Natural killer cell treated with Interleukin-12 subunit alpha and Interleukin-12 subunit beta and Interleukin-15 and Interleukin-18, amount 100 ng/mL, for 72 hours (primary cell): ENCODE measurements around the gene RAB12. TPM values are rescaled to one million over a fixed set of nuclear protein-coding genes. Genes with fewer than 3 reads are reported as not detected.
"Not testable (repeated sequence)": the region's sequence is repeated elsewhere in the genome, so short reads cannot be mapped to it uniquely, and the experiment has no call there.

Source experiments
- ATAC-seq, 2 donors: fragments of 150-1000 bp; cut with Tn5 transposase in 1 of 2; sonication (Bioruptor Pico), chemical (Tn5 transposase) in 1 of 2; 2 replicates each; pipeline ENCODE4 v1.10.0; 2021
- DNase-seq: peaks from one replicate; pipeline ENCODE4 v3.0.0; 2022; ENCODE audit warnings: low spot score
- H3K27ac Mint-ChIP-seq, 2 donors: 1 replicate in 1 of 2; 2 replicates in 1 of 2; pipeline ENCODE4 v1.8.0; 2022; ENCODE audit warnings: mixed read lengths in 2 of 2, mild to moderate bottlenecking in 1 of 2, moderate library complexity in 1 of 2
- H3K27me3 Mint-ChIP-seq, 2 donors: 1 replicate in 1 of 2; 2 replicates in 1 of 2; pipeline ENCODE4 v1.8.0; 2022; ENCODE audit warnings: mixed read lengths in 2 of 2
- H3K36me3 Mint-ChIP-seq: one replicate; pipeline ENCODE4 v1.8.0; 2022; ENCODE audit warnings: mixed read lengths
- H3K4me1 Mint-ChIP-seq, 2 donors: 1 replicate in 1 of 2; 2 replicates in 1 of 2; pipeline ENCODE4 v1.8.0; 2022; ENCODE audit warnings: low read depth in 2 of 2, mixed read lengths in 2 of 2, mild to moderate bottlenecking in 1 of 2
- H3K4me3 Mint-ChIP-seq: one replicate; pipeline ENCODE4 v1.8.0; 2022; ENCODE audit warnings: mixed read lengths
- H3K9me3 Mint-ChIP-seq: 2 replicates; pipeline ENCODE4 v1.8.0; 2022; ENCODE audit warnings: mixed read lengths
- total RNA-seq, 2 donors: library from RNA; stranded (reverse); gene quantifications; one replicate each; pipeline ENCODE4 v1.2.3, GENCODE V29; 2022

Gene RAB12
- total RNA-seq, 2 donors from 2014 or later = 19.1 to 33.0 TPM

DNA sequence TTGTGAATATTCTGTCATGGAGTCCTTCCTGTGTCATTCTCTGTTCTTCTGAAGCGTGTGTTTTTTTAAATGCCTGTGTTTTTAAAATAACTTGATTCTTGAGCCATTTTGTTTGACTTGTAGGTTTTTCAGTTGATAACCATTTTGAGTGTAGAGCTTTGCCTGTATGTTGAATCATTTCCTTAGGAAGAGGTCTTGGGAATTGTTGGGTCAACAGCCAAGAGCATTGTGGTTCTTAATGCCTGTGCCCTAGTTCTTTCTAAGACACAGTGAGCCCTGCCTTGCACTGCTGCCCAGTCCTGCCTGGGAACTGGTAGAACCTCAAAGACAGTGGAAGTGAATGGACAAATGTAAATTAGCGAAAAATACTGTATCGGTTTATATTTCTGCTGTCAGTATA, 25.9 kb downstream of the RAB12 start:
- no peak for ATAC-seq
- H3K4me3 Mint-ChIP-seq = no peak overlapping the region
- no peaks in the 10 kb centered on the region for H3K9me3 Mint-ChIP-seq
- H3K27me3 Mint-ChIP-seq = no peaks in the 10 kb centered on the region
- H3K4me1 Mint-ChIP-seq = peaks cover 10 to 20% of the 10 kb centered on the region in 2 donors
- H3K36me3 Mint-ChIP-seq = peaks cover 19% of the 10 kb centered on the region
- no peak overlapping the region for H3K27ac Mint-ChIP-seq
- DNase-seq = no peak

DNA sequence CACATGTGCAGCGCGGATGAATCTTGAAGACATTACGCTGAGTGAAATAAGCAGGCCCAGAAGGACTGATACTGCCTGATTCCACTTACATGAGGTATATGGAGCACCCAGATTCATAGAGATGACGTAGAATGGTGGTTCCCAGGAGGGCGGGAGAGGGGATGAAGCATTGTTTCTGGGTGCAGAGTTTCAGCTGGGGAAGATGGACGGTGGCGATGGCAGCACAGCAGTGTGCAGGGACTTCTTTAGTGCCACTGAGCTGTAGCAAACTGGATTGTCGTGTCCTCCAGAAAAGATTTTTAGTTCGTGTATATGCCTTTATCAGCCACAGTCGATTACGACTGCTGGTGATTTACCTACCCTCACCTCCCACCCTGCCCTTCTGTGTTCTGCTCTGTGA, 30.5 kb downstream of the RAB12 start:
- H3K4me3 Mint-ChIP-seq = no peak overlapping the region
- no peak for DNase-seq
- no peaks in the 10 kb centered on the region for H3K27me3 Mint-ChIP-seq
- no peak for ATAC-seq
- H3K4me1 Mint-ChIP-seq = peaks cover 5% of the 10 kb centered on the region in 2 donors
- H3K9me3 Mint-ChIP-seq = no peaks in the 10 kb centered on the region
- H3K36me3 Mint-ChIP-seq = peaks cover 26% of the 10 kb centered on the region
- no peak overlapping the region for H3K27ac Mint-ChIP-seq

DNA sequence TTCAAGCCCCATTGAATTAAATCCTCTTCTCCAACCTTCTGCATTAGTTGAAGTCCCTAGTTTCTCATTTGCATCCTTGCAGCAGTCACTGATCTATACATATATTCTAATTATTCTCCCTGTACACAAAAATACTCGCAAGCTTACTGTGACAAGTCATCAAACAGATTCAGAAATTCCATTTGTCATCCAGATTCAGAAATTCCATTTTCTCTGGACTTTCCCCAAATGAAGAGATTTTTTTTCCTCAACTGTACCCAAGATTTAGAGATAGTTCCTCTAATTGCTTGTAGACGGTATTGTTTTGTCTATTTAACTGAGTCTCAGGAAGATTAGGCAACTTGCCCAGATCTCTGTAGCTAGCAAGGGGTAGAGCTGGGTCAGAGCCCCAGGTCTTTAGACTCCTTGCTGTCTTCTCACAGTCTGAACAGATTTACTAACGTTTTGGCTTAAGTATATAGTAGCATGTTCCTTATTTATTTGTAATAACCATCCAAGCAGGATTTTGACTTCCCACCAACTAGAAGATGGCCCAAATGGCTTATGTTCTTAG, 34.2 kb downstream of the RAB12 start:
- ATAC-seq (no peak), DNase-seq (no peak)
- H3K4me3 Mint-ChIP-seq = no peak overlapping the region
- H3K9me3 Mint-ChIP-seq = no peaks in the 10 kb centered on the region
- H3K4me1 Mint-ChIP-seq = no peaks in the 10 kb centered on the region
- peaks cover 3 to 8% of the 10 kb centered on the region in 2 donors for H3K27me3 Mint-ChIP-seq
- no peak overlapping the region for H3K27ac Mint-ChIP-seq
- peaks cover 15% of the 10 kb centered on the region for H3K36me3 Mint-ChIP-seq

DNA sequence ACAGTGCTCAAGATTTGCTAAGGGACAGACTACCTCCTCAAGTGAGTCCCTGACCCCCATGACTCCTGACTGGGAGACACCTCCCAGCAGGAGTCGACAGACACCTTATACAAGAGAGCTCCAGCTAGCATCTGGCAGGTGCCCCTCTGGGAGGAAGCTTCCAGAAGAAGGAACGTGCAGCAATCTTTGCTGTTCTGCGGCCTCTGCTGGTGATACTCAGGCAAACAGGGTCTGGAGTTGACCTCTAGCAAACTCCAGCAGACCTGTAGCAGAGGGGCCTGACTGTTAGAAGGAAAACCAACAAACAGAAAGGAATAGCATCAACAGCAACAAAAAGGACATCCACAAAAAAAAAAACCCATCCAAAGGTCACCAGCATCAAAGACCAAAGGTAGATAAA, 38.1 kb downstream of the RAB12 start:
- H3K4me3 Mint-ChIP-seq, ATAC-seq, H3K9me3 Mint-ChIP-seq, H3K4me1 Mint-ChIP-seq, DNase-seq, H3K27ac Mint-ChIP-seq, H3K36me3 Mint-ChIP-seq: not testable (repeated sequence)
- peaks cover 17 to 32% of the 10 kb centered on the region in 2 donors for H3K27me3 Mint-ChIP-seq

DNA sequence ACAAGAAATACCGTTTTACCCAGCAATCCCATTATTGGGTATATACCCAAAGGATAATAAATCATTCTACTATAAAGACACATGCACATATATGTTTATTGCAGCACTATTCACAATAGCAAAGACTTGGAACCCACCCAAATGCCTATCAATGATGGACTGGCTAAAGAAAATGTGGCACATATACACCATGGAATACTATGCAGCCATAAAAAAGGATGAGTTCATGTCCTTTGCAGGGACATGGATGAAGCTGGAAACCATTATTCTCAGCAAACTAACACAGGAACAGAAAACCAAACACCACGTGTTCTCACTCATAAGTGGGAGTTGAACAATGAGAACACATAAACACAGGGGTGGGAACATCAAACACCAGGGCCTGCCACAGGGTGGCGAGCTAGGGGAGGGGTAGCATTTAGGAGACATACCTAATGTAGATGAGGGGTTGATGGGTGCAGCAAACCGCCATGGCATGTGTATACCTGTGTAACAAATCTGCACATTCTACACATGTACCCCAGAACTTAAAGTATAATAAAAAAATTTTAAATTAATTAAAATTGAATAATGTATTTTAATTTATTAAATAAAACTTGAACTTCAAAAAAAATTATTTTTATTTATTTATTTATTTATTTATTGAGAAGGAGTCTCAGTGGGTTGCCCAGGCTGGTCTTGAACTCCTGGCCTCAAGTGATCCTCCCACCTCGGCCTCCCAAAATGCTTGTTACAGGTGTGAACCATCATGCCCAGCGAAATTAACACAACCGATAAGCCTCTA, 42.4 kb downstream of the RAB12 start:
- H3K9me3 Mint-ChIP-seq, H3K36me3 Mint-ChIP-seq, H3K4me3 Mint-ChIP-seq, ATAC-seq, H3K4me1 Mint-ChIP-seq, DNase-seq, H3K27ac Mint-ChIP-seq: not testable (repeated sequence)
- peaks cover 26 to 53% of the 10 kb centered on the region in 2 donors for H3K27me3 Mint-ChIP-seq

DNA sequence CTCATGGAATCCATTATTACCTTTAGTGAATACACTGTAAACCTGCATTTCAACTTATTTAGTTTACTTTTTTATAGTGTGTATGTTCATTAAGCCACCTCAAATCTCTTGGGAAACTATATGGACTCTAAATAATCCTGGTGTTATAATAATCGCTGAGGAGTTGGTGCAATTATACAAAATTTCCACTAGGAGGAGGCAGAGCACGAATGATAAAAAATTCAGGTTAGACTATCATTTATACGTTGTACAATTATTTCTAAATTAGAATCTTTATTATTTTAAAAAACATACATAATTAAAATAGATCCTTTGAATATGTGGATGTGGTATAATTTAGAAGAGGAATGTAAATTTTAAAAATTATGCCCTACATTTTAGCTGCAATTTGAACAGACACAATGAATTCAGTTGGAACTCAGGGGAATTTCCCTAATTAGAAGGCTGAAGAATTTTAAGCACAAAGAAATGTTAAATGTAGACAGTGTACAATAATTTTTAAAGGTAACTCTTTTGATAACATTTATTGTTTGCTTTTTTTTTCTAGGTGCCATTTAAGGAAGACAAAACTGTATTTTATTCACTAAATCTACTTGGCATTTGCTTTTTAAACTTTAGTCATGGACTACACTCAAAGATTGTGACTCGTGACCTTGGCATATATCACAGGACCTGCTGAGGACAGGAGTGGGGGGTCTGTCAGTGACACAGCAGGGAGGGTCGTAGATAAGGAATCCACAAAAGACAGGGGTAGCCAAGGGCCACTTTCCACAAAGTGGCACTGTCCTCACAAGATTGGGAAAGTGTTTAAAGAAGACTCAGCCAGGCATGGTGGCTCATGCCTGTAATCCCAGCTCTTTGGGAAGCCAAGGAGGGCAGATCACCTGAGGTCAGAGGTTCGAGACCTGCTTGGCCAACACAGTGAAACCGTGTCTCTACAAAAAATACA, 45.5 kb downstream of the RAB12 start:
- Mint-ChIP-seq H3K27ac (no peak overlapping the region), H3K36me3 (no peaks in the 10 kb centered on the region), H3K4me1 (no peaks in the 10 kb centered on the region), H3K27me3 (peaks cover 20 to 39% of the 10 kb centered on the region in 2 donors), H3K4me3 (no peak overlapping the region), H3K9me3 (no peaks in the 10 kb centered on the region)
- ATAC-seq (no peak), DNase-seq (no peak)

DNA sequence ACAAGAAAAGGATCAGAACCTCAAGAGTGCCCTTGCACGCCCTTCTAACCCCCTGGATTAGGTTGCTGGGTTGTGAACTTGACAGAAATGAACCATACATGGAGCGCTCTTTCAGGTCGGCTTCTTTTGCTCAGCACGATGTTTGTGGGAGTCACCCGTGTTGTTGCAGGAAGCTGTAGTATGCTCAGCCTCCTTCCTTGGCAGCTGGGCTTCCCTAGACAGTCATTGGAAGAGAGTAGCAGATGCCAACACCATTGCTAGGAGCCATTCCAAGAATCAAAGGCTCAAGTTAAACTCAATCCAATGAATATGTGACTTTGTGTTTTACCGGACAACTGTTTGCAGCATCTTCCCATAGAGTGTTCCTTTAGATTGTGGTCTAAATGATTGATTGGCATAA, 47.0 kb downstream of the RAB12 start:
- Mint-ChIP-seq H3K4me3 (no peak overlapping the region), H3K36me3 (no peaks in the 10 kb centered on the region), H3K9me3 (no peaks in the 10 kb centered on the region), H3K27me3 (peaks cover 10 to 32% of the 10 kb centered on the region in 2 donors), H3K4me1 (no peaks in the 10 kb centered on the region), H3K27ac (no peak overlapping the region)
- ATAC-seq (no peak), DNase-seq (no peak)

DNA sequence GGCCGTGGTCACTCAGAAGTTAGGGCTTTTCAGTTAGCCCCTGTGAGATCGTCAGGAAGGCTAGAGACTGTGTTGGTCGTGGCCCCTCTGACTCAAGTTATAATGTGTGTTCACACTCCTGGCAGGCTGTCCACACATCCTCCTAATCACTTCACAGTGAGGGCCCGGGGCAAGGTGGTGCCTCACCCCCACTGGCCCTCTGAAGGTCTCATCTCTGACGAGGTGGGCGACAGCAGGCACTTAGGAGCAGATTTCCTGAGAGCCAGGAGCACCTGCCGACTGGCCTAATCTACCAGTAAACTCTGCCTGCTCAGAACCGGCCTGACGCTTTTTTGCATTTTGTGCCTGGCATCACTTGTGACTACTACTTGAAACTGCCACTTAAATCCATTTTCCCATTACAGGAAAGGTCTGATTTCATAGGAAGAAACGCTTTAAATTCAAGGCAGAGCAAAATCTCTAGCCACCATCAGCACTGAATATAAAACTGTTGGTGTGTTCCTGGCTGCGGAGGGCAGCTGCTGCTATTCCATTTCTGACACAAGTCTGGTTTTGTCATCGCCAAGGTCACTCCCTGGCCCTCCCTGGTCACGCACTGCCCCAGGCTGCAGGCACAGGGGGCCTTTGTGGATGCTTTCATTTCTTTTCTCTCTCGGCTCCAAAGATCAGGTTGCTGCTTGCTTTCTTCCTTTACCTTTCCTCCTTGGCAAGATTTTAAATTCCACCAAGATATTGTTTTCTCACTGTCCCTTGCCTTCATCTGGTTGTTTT, 48.0 kb downstream of the RAB12 start:
- ATAC-seq (no peak), DNase-seq (no peak)
- Mint-ChIP-seq H3K4me3 (no peak overlapping the region), H3K4me1 (no peaks in the 10 kb centered on the region), H3K27ac (no peak overlapping the region), H3K27me3 (peaks cover 10 to 35% of the 10 kb centered on the region in 2 donors), H3K36me3 (no peaks in the 10 kb centered on the region), H3K9me3 (no peaks in the 10 kb centered on the region)

DNA sequence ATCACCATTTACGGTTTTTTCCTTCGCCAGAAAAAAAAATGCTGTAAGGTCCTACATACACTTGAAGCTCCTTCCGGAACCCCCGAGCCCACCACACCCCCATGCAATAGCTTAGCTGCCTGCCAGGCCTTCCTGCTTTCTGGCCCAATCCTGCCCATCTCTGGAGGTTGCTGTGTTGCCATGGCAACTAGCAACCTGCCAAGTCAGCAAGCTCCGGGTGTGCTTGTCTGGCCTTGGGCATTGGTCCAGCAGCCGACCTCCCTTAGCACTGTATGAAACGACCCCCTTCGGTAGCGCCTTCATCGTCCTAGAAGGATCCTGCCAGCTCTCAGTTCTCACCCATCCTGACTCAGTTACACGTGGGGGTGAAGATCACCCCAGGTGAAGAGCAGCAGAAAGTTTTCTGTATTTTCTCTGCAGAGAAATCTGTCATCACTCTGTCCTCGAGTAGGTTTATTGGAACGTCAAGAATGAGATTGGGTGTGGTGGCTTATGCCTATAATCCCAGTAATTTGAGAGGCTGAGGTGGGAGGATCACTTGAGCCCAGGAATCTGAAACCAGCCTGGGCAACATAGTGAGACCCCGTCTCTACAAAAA, 48.7 kb downstream of the RAB12 start:
- Mint-ChIP-seq H3K4me3 (no peak overlapping the region), H3K9me3 (no peaks in the 10 kb centered on the region), H3K4me1 (peaks cover 0 to 2% of the 10 kb centered on the region in 2 donors), H3K27ac (no peak overlapping the region), H3K36me3 (no peaks in the 10 kb centered on the region), H3K27me3 (peaks cover 10 to 35% of the 10 kb centered on the region in 2 donors)
- no peak for ATAC-seq
- no peak for DNase-seq

DNA sequence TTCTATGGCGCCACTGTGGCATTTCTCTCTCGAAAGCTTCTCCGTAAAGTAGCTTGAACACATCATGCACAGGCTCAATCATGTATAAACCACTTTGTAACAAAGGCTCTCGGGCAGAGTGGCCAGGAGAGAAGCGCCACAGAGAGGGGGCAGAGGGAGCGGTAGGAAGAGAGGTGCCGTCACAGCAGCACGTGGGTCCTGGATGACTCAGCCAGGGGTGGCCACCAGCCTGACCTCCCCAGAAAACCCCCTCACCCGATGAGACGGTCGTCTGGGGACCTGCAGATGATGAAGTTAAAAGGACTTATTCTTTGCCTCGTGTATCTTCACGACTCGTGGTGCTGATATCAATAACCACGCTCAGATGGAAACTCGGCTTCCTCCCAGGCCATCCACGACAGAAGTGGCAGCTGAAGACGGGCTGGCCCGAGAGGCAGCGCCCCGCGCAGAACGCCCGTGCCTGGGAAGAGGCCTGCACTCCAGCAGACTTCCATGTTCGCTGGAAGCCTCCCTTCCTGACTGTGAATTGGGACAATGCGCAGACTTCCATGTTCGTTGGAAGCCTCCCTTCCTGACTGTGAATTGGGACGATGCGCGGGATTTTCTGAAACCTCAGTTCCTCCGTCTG, 49.7 kb downstream of the RAB12 start:
- peaks cover 0 to 5% of the 10 kb centered on the region in 2 donors for H3K4me1 Mint-ChIP-seq
- no peak overlapping the region for H3K27ac Mint-ChIP-seq
- DNase-seq = no peak
- H3K27me3 Mint-ChIP-seq = peaks cover 4 to 35% of the 10 kb centered on the region in 2 donors
- no peak for ATAC-seq
- no peaks in the 10 kb centered on the region for H3K9me3 Mint-ChIP-seq
- no peaks in the 10 kb centered on the region for H3K36me3 Mint-ChIP-seq
- H3K4me3 Mint-ChIP-seq = no peak overlapping the region

DNA sequence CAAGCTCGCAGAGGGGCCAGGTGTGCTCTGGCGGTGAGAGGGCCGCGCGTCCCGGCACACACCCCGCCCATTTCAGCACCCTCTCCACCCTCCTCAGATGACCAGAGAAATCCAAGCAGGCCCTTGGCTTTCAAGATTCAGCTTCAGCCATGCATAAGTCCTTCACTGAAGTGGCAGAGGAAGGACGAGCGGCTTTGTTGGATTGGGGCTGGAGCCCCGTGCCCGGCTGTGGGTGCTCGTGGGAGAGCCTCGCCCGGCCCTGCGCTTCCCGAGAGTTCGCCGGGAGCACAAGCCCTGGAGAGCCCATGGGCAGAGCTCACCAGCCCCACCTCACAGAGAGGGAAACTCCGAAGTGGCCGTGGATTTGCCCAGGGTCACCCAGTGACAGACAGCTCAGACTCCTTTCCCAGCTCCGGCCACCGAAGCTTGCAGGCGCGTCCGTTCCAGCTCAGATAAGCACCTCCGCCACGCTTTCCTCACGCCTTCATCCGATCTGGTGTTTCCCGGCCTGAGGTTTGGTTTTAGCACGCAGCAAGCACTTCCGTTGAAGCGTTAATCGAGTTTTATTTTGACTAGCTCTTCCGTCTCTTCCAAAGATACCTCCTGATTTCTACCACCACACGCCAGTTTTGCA, 50.5 kb downstream of the RAB12 start:
- no peaks in the 10 kb centered on the region for H3K36me3 Mint-ChIP-seq
- H3K27ac Mint-ChIP-seq = no peak overlapping the region
- DNase-seq = no peak
- H3K4me3 Mint-ChIP-seq = no peak overlapping the region
- H3K4me1 Mint-ChIP-seq = peaks cover 0 to 5% of the 10 kb centered on the region in 2 donors
- H3K27me3 Mint-ChIP-seq = peaks cover 0 to 31% of the 10 kb centered on the region in 2 donors
- no peak for ATAC-seq
- H3K9me3 Mint-ChIP-seq = no peaks in the 10 kb centered on the region

DNA sequence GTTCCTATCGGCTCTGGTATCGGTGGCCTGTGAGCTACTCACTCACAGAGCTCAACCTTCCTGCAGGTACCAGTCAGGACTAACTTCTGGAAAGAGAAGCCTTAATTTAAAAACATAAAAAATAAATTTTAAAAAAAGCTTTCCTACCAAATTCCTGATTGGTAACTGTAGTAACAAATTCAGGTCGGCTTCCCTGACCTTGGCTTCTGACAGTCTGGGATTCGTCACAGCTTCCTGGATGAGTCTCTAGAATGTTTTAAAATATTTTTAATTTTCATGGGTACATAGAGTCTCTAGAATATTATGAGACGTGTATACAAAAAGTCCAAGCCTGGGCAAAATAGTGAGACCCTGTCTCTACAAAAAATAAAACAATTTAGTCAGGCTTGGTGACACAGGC, 51.1 kb downstream of the RAB12 start:
- Mint-ChIP-seq H3K27ac (no peak overlapping the region), H3K27me3 (peaks cover 0 to 29% of the 10 kb centered on the region in 2 donors), H3K4me3 (no peak overlapping the region), H3K36me3 (no peaks in the 10 kb centered on the region), H3K9me3 (no peaks in the 10 kb centered on the region), H3K4me1 (peaks cover 0 to 5% of the 10 kb centered on the region in 2 donors)
- DNase-seq = no peak
- no peak for ATAC-seq
